GM23338 (cell line): ENCODE data around the gene DCN.

Source experiments
- CREB1 ChIP-seq: fragments of 250-450 bp; sonication (Bioruptor Pico); IDR thresholded peaks from 2 replicates; pipeline ENCODE4 v1.5.0; 2020; ENCODE audit warnings: low read depth, mild to moderate bottlenecking, moderate library complexity
- CTCF ChIP-seq, 2 experiments: fragments of 200-600 bp in 1 of 2; sonication (generic) in 1 of 2; conservative IDR thresholded peaks; 2 replicates each; pipeline versions ENCODE4 v1.5.1 to v1.6.1; 2016 to 2017; ENCODE audit warnings: antibody characterized with exemption in 2 of 2, low read depth in 2 of 2, mild to moderate bottlenecking in 2 of 2, moderate library complexity in 1 of 2
- ETS1 ChIP-seq: IDR thresholded peaks from 2 replicates; pipeline ENCODE4 v1.6.1; 2016; ENCODE audit warnings: antibody characterized with exemption
- EZH2 ChIP-seq: fragments of 200-600 bp; sonication (generic); IDR thresholded peaks from one replicate; pipeline ENCODE4 v1.8.0; 2017; ENCODE audit warnings: antibody characterized with exemption, mild to moderate bottlenecking, low read depth; ENCODE audit not compliant: unreplicated experiment
- EZH2phosphoT487 ChIP-seq: fragments of 200-600 bp; sonication (generic); IDR thresholded peaks from one replicate; pipeline ENCODE4 v1.8.1; 2018; ENCODE audit warnings: antibody characterized with exemption; ENCODE audit not compliant: unreplicated experiment
- JUNB ChIP-seq: IDR thresholded peaks from one replicate; pipeline ENCODE4 v1.6.1; 2016; ENCODE audit warnings: antibody characterized with exemption; ENCODE audit not compliant: unreplicated experiment
- NANOG ChIP-seq: IDR thresholded peaks from 2 replicates; pipeline ENCODE4 v1.6.1; 2016; ENCODE audit warnings: antibody characterized with exemption, borderline replicate concordance
- POLR2AphosphoS5 ChIP-seq: IDR thresholded peaks from 2 replicates; pipeline ENCODE4 v1.6.1; 2016; ENCODE audit warnings: antibody characterized with exemption, low read depth
- REST ChIP-seq: IDR thresholded peaks from one replicate; pipeline ENCODE4 v1.6.1; 2018; ENCODE audit warnings: antibody characterized with exemption; ENCODE audit not compliant: unreplicated experiment
- STAT1 ChIP-seq: IDR thresholded peaks from one replicate; pipeline ENCODE4 v1.6.1; 2016; ENCODE audit warnings: antibody characterized with exemption; ENCODE audit not compliant: unreplicated experiment
- ZNF114 ChIP-seq: fragments of 250-450 bp; sonication (Bioruptor Pico); IDR thresholded peaks from 2 replicates; pipeline ENCODE4 v1.5.0; 2020; ENCODE audit warnings: mild to moderate bottlenecking, moderate library complexity
- ZNF331 ChIP-seq: fragments of 250-450 bp; sonication (Bioruptor Pico); IDR thresholded peaks from 2 replicates; pipeline ENCODE4 v1.5.0; 2020; ENCODE audit warnings: low read depth, mild to moderate bottlenecking, moderate library complexity
- ZNF462 ChIP-seq: fragments of 250-450 bp; sonication (Bioruptor Pico); IDR thresholded peaks from 2 replicates; pipeline ENCODE4 v1.5.0; 2020; ENCODE audit warnings: mild to moderate bottlenecking, moderate library complexity

- no peak for TF ChIP-seq CTCF (conservative IDR thresholded peaks at IDR 0.05; ENCODE audit: low read depth in 2 of 2)
- TF ChIP-seq EZH2phosphoT487, result no peak
- TF ChIP-seq EZH2, result no peak
- no peak for TF ChIP-seq ZNF331
- TF ChIP-seq CREB1 (CRISPR knock-in tag), result no peak
- no peak for TF ChIP-seq STAT1
- TF ChIP-seq JUNB, result no peak
- no peak for TF ChIP-seq POLR2AphosphoS5
- no peak for TF ChIP-seq ZNF114 (CRISPR knock-in tag)
- TF ChIP-seq REST, result no peak
- no peak for TF ChIP-seq ETS1
- TF ChIP-seq NANOG, result no peak
- no peak for TF ChIP-seq ZNF462 (CRISPR knock-in tag)
Observed at GRCh38 chr12:91180582-91181395, 1.8 kb downstream of the DCN start.
